WI38 (cell line): ENCODE data around the gene FBXO33.
"Not testable (repeated sequence)": the region's sequence is repeated elsewhere in the genome, so short reads cannot be mapped to it uniquely, and the experiment has no call there.

Experiments used
- H3K4me3 ChIP-seq: 2 replicates; pipeline ENCODE4 v1.5.1; 2011; ENCODE audit warnings: low read depth, mild to moderate bottlenecking, control low read depth, low read length
- CTCF ChIP-seq: IDR thresholded peaks from 2 replicates; pipeline ENCODE4 v1.5.1; 2012; ENCODE audit warnings: low read depth, mild to moderate bottlenecking, control low read depth, low read length

FBXO33 gene

GRCh38 chr14:39364509-39364908 is 67.7 kb downstream of the FBXO33 start:
- TF ChIP-seq CTCF, result no peak
- H3K4me3 ChIP-seq, result no peak overlapping the region

- not testable (repeated sequence) for H3K4me3 ChIP-seq
Observed at GRCh38 chr14:39361556-39361955, 70.7 kb downstream of the FBXO33 start.

GRCh38 chr14:39360316-39360715 is 71.9 kb downstream of the FBXO33 start:
- TF ChIP-seq CTCF, result no peak
- no peak overlapping the region for H3K4me3 ChIP-seq

- H3K4me3 ChIP-seq, result not testable (repeated sequence)
Observed at GRCh38 chr14:39359069-39359468, 73.2 kb downstream of the FBXO33 start.

GRCh38 chr14:39351708-39352107 is 80.5 kb downstream of the FBXO33 start:
- no peak for TF ChIP-seq CTCF
- H3K4me3 ChIP-seq, result no peak overlapping the region

- no peak overlapping the region for H3K4me3 ChIP-seq
- no peak for TF ChIP-seq CTCF
Observed at GRCh38 chr14:39350866-39351265, 81.4 kb downstream of the FBXO33 start.
